HG03378 (cell line): ENCODE measurements around the gene INPP1.

Source experiments
- ATAC-seq: cut with Tn5 transposase; IDR thresholded peaks from one replicate; pipeline ENCODE4 v1.9.1; 2021; ENCODE audit warnings: mild to moderate bottlenecking, moderate library complexity; ENCODE audit not compliant: unreplicated experiment

The INPP1 gene

DNA sequence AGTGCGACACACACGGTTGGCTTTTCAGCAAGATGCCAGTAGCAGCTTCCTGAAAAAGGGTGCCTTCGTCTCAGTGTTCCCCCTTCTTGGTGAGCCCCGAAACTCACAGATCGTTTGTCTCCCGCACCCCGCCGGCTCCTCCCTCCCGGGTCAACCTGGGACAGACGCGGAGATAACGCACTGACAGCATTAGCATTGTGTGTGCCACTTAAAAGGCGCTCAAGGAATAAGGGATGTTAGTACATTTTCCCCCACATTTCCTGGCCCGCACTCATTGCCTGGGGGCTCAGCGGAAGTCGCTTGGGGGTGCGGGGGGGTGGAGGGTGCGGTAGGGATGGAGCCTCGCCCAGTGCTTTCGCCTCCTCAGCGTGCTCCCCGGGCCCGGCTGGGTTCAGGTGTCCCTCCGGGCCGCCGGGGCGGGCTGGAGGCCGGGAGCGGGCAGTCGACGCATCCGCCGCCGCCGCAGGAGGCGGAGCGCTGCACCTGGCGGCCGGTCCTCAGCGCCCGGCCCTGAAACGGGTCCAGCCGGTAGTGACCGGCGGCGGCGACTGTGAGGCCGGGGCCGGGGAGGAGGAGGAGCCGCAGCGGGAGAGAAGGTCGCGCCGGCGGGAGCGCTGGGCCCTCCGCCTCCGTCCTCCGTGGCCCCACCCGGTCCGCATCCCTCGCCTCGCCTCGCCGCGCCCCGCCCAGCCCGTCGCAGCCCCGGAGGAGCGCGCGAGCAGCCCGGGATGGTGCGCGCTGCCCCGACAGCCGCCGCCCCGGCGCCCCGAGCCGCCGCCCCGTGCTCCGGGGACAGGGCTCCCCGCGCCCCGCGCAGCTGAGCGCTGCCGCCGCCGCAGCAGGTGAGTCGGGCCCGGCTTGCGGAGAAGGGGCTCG, 64.5 kb downstream of the INPP1 start, which contains the start of gene MFSD6:
MFSD6 (plus strand) TSS at position 694 of the 876 bp plus-strand sequence. CDS start 27,675 bp downstream, outside the sequence.
- ATAC-seq, result peak; percentile 32

DNA sequence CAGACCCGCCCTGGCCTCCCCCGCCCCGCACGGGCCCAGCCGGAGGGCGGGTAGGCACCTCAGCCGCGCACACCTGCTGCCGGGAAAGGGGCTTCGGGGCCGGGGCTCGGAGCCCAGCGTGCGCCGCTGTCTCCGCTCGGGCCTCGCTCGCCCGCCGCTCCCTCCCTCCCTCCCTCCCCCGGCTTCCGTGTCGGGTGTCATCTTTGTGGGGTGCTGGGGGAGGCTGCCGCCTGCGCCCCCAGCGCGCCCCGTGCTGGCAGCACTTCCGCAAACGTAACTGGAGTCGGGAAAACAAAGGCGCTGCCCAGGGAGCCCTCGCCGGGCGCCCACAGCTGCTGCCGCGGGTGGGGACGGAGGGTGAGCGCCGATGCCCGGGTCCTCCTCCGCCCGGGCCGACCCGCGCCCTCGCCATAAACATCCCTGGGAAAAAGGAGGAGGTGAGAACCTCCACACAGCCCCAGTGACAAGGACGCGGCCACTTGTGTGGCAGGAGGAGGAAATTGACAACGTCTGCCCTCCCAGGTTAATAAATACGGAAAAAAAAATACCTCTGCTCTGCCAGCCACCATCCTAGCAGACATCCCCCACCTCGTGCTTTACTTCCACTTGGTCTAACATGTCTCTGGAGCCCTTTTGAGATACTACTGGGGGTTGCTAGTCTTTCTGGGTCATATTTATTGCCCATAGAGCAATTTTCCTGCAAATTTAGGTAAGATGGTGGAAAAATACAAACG, 65.3 kb downstream of the INPP1 start:
- peak; percentile 66 for ATAC-seq

DNA sequence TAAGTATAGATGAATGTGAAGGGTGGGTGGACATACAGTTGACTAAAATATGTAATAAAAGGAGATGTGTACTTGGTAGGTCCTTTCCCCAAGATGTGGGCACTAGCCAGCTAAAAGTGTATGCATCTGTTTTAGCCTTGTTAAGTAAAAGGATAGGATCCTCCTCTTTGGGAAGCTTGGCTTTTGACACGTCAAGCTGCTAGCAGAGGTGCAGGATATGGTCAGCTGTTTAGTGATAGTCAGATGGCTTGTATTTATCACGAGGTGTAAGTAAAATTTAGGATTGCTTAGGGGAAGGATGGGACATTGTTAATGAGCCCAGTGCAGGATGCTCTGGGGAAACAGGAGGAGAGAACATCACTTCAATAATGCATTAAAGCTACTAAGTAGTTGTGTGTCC, 66.2 kb downstream of the INPP1 start:
- no peak for ATAC-seq

DNA sequence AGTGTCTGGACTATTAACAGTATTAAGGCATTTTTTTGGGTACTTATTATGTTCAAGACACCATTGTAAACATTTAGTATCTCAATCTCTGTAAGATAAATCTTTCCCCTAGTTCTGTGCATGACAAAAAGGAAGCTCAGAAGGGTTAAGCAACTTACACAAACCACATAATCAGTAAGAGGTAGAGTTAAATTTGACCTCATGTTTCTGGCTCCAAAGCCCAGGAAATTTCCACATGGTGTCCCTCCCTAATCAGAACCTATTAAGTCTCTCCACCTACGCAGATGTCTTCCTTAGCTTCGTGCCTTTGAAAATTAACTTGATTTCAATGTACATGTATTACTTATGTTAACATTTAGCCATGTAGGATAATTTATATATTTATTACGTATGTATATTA, 66.8 kb downstream of the INPP1 start:
- no peak for ATAC-seq

GRCh38 chr2:190412966-190413365, 69.6 kb downstream of the INPP1 start:
- no peak for ATAC-seq

- ATAC-seq, result no peak
Observed at GRCh38 chr2:190413421-190413820, 70.0 kb downstream of the INPP1 start.

DNA sequence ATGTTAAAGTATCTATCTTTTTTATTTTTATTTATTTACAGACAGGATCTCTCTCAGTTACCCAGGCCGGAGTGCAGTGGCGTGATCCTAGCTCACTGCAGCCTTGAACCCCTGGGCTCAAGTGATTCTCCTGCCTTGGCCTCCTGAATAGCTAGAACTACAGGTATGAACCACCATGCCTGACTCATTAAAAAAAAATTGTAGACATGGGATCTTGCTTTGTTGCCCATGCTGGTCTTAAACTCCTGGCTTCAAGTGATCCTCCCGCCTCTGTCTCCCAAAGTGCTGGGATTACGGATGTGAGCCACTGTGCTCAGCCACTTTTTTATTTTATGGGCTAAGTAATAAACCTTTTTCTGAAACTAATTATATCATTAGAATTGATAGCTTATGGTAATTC, 71.9 kb downstream of the INPP1 start:
- no peak for ATAC-seq

DNA sequence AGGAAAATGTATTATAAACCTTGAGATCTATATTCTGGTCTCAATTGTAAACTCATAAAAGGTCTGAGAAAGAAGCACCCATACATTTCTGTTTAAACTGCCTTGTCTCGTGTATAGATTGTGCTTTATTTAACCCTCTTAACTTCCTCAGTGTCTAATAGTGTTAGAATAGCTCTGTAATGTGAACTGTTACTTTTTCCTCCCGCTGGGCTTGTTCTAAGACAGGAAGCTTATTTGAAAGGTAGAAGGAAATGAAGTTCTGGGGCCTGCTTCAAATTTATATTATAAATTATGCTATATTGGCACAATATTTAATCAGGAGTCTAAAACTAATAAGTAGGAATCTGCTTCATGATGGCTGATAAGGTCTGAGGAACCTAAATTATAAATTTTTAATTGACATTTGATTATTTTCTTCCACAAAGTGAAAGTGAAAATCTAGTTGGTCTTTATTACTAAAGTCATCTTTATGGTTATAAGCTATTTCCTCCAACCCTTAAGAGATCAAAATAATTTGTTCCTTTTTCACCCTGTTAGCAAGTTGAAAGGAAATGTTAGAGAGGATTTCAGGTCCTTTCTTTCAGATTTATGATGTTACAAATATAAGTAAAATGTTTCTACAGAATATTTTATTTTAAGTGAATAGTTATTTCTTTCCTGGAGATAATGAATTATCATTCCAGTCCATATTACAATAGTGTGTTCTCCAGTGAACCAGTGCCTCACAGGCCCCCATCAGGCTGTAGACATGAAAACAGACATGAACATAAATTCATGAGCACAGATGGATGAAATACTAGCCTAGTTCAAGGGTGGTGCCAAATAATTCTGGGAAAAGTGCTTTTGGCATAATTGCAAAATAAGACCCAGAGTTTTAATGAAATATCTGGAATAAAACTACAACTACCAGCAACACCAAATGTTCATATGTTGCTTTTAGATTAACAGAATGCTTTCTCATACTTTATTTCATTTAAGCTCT, 72.7 kb downstream of the INPP1 start:
- peak; percentile 67 for ATAC-seq

DNA sequence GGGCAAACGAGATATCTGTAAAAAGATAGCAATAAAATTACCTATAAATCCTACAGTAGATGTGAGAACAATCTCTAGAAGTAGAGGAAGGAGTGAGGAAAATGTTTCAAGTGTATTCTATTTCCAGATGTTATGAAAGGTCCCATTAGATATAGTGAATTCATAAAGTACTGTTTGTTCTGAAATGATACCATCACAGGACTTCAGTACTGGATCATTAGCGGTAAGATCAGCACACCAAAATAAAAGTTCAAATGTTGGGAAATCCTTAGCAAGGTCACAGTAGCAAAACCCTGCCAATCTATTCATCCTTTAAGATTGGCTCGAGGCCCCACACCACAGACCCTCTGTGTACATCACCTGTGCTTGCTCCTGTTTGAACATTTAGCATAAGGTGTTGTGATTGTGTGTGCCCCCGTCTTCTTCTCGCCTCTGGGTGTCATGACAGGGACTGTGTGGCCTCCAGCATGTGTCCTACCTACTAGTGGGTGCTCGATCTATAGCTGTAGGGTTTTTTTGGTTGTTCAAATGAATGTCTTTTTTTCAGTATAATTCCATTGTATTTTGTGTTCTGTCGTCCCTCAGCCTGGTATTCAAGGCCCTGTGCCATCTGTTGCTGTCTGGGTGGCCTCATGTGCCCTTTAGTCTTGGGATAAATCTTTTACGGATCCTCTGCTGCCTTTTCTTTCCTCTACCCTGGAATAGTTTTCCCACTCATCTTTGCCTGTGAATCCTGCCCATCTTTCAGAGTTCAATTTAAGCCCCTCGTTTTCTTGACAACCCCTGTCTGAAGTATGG, 73.9 kb downstream of the INPP1 start:
- ATAC-seq, result no peak

DNA sequence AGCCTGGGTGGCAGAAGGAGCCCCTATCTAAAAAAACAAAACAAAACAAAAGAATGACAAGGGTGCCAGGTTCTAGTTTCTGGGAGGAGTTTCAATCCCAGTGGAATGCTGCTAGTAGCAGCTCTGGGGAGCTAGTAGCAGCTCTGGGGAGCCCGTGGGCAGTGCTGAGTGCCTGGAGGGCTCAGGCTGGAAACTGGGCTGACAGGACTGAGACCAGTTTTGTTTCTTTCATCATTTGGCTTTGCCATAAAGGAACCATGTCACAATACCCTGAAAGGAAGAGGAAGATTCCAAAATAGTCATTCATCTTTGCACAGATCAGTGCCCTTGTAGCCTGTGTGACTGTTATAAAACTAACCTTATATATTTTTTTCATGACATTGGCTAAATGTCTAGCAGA, 75.3 kb downstream of the INPP1 start:
- ATAC-seq, result no peak

- ATAC-seq, result no peak
Observed at GRCh38 chr2:190420801-190421200, 77.4 kb downstream of the INPP1 start.
